ENCODE data around the gene FOXL3.

DNA sequence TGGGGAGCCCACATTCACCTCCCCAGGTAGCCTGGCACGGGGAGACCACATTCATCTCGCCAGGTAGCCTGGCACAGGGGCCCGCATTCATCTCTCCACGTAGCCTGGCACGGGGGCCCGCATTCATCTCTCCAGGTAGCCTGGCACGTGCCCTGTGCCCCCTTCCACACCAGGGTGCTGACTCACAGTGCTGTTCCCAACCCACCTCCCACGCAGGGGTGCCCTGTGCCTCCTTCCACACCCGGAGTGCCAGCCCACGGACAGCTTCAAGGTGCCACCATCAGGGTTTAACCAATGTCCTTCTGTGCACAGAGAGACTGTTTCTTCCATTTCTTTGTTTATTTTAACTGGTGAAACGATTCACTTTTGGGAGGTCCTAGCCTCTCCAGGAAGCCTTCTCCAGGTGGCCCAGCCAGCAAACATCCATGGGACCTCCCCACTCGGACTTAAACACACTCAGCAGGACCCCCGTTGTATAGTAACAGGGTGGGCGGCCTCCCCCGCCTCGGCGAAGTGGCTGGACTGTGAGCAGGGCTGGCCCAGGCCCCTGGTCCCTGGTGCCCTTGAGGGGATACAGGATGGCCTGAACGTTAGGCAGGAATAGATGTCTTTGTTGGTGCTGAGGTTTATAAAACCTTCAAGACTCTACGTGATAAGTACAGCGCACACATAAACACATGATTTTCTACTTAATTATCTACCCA lies 41.1 kb upstream of the FOXL3 start:
- TF ChIP-seq, protein P1, sequence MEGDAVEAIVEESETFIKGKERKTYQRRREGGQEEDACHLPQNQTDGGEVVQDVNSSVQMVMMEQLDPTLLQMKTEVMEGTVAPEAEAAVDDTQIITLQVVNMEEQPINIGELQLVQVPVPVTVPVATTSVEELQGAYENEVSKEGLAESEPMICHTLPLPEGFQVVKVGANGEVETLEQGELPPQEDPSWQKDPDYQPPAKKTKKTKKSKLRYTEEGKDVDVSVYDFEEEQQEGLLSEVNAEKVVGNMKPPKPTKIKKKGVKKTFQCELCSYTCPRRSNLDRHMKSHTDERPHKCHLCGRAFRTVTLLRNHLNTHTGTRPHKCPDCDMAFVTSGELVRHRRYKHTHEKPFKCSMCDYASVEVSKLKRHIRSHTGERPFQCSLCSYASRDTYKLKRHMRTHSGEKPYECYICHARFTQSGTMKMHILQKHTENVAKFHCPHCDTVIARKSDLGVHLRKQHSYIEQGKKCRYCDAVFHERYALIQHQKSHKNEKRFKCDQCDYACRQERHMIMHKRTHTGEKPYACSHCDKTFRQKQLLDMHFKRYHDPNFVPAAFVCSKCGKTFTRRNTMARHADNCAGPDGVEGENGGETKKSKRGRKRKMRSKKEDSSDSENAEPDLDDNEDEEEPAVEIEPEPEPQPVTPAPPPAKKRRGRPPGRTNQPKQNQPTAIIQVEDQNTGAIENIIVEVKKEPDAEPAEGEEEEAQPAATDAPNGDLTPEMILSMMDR (IDR thresholded peaks at IDR 0.05 in 4 of 5, conservative IDR thresholded peaks at IDR 0.05 in 1 of 5), result no peak
- TF ChIP-seq POLR2A (IDR thresholded peaks at IDR 0.05), result no peak
